IMR-90 (cell line): Measurements from ENCODE around the gene MXD4. TPM values are rescaled to one million over a fixed set of nuclear protein-coding genes. Genes with fewer than 3 reads are reported as not detected.

Source experiments
- ATAC-seq: fragments of 200-7000 bp; cut with Tn5 transposase; 2 replicates; pipeline ENCODE4 v1.9.1; 2020; ENCODE audit warnings: low read depth, mild to moderate bottlenecking, moderate library complexity
- BruUV-seq: library from RNA; stranded (reverse); fragments of 400-500 nt; replicated peaks from 2 replicates; lab custom pipeline; 2021; lab: Mats Ljungman, UMichigan
- CTCF ChIA-PET: fragments of 300-600 bp; formaldehyde crosslinking; extraction: SDS; loops from one replicate; lab custom pipeline; 2021; ENCODE audit warnings: antibody characterized with exemption; lab: Yijun Ruan, JAX
- POLR2A ChIA-PET: fragments of 300-600 bp; sonication (Branson Sonifier 250); formaldehyde crosslinking; loops from one replicate; lab custom pipeline; 2022; ENCODE audit warnings: antibody characterized with exemption; ENCODE audit not compliant: unreplicated experiment; lab: Charles Lee
- DNase-seq: peaks from one replicate; pipeline ENCODE4 v3.0.0; 2013
- H2AFZ ChIP-seq: replicated peaks from 2 replicates; pipeline ENCODE3; 2013; ENCODE audit warnings: low read length, mild to moderate bottlenecking; ENCODE audit not compliant: poor library complexity
- H2AK5ac ChIP-seq: 2 replicates; pipeline ENCODE4 v1.6.1; 2013; ENCODE audit warnings: low read depth, low read length, inconsistent platforms
- H2AK9ac ChIP-seq: replicated peaks from 2 replicates; pipeline ENCODE3; 2013; ENCODE audit warnings: mild to moderate bottlenecking, low read depth, low read length, moderate library complexity; ENCODE audit not compliant: poor library complexity
- H2BK120ac ChIP-seq: 2 replicates; pipeline ENCODE4 v1.6.1; 2013; ENCODE audit warnings: low read depth, low read length, inconsistent platforms
- H2BK15ac ChIP-seq: 3 replicates; pipeline ENCODE4 v1.6.1; 2013; ENCODE audit warnings: low read depth, low read length, inconsistent platforms
- H2BK20ac ChIP-seq: 2 replicates; pipeline ENCODE4 v1.6.1; 2013; ENCODE audit warnings: low read depth, mild to moderate bottlenecking, inconsistent platforms, low read length, moderate library complexity
- H2BK5ac ChIP-seq: 2 replicates; pipeline ENCODE4 v1.6.1; 2013; ENCODE audit warnings: mild to moderate bottlenecking, low read depth, low read length, inconsistent platforms; ENCODE audit not compliant: poor library complexity, severe bottlenecking
- H3K14ac ChIP-seq: replicated peaks from 2 replicates; pipeline ENCODE4 v1.6.1; 2013; ENCODE audit warnings: low read depth, low read length, inconsistent platforms
- H3K18ac ChIP-seq: 2 replicates; pipeline ENCODE4 v1.6.1; 2013; ENCODE audit warnings: low read depth, low read length, control low read depth
- H3K23ac ChIP-seq: 2 replicates; pipeline ENCODE4 v1.6.1; 2013; ENCODE audit warnings: low read depth, low read length, inconsistent platforms
- H3K27ac ChIP-seq: 2 replicates; pipeline ENCODE4 v1.5.1; 2013; ENCODE audit warnings: mild to moderate bottlenecking, control low read depth, low read length; ENCODE audit not compliant: insufficient read depth
- H3K27me3 ChIP-seq: 2 replicates; pipeline ENCODE4 v1.6.1; 2013; ENCODE audit warnings: low read length; ENCODE audit not compliant: control insufficient read depth, insufficient read depth
- H3K36me3 ChIP-seq: 2 replicates; pipeline ENCODE4 v1.6.1; 2013; ENCODE audit warnings: low read length, mixed read lengths; ENCODE audit not compliant: control insufficient read depth, insufficient read depth
- H3K4ac ChIP-seq: 2 replicates; pipeline ENCODE4 v1.6.1; 2013; ENCODE audit warnings: low read depth, low read length, inconsistent platforms
- H3K4me1 ChIP-seq: 2 replicates; pipeline ENCODE4 v1.6.1; 2013; ENCODE audit warnings: low read length, mixed read lengths; ENCODE audit not compliant: control insufficient read depth, insufficient read depth
- H3K4me2 ChIP-seq: 2 replicates; pipeline ENCODE4 v1.6.1; 2013; ENCODE audit warnings: low read depth, mild to moderate bottlenecking, control low read depth, low read length, moderate library complexity
- H3K4me3 ChIP-seq: 2 replicates; pipeline ENCODE4 v1.5.1; 2013; ENCODE audit warnings: low read depth, mild to moderate bottlenecking, control low read depth, low read length, moderate library complexity; ENCODE audit not compliant: insufficient read depth
- H3K56ac ChIP-seq: 2 replicates; pipeline ENCODE4 v1.6.1; 2013; ENCODE audit warnings: low read length, inconsistent platforms; ENCODE audit not compliant: insufficient read depth; ENCODE audit errors: extremely low read depth
- H3K79me1 ChIP-seq, 2 experiments: 2 replicates each; pipeline ENCODE4 v1.6.1; 2013; ENCODE audit warnings: low read length in 2 of 2, inconsistent platforms in 1 of 2, low read depth in 1 of 2
- H3K9ac ChIP-seq: 2 replicates; pipeline ENCODE4 v1.6.1; 2013; ENCODE audit warnings: low read depth, low read length, control low read depth
- H3K9me1 ChIP-seq: 2 replicates; pipeline ENCODE4 v1.6.1; 2013; ENCODE audit warnings: low read length, inconsistent platforms; ENCODE audit not compliant: insufficient read depth
- H3K9me3 ChIP-seq: 2 replicates; pipeline ENCODE4 v1.6.1; 2013; ENCODE audit warnings: low read length; ENCODE audit not compliant: control insufficient read depth, insufficient read depth
- H4K20me1 ChIP-seq: 2 replicates; pipeline ENCODE4 v1.6.1; 2013; ENCODE audit warnings: low read length, inconsistent platforms; ENCODE audit not compliant: insufficient read depth
- H4K5ac ChIP-seq: 2 replicates; pipeline ENCODE4 v1.6.1; 2013; ENCODE audit warnings: mild to moderate bottlenecking, low read depth, low read length, control low read depth
- H4K8ac ChIP-seq, 2 experiments: 2 replicates each; pipeline ENCODE4 v1.6.1; 2013; ENCODE audit warnings: low read depth in 2 of 2, low read length in 2 of 2, control low read depth in 1 of 2, inconsistent platforms in 1 of 2
- H4K91ac ChIP-seq: 2 replicates; pipeline ENCODE4 v1.6.1; 2013; ENCODE audit warnings: low read depth, low read length, inconsistent platforms; ENCODE audit not compliant: insufficient read depth
- CEBPB ChIP-seq: IDR thresholded peaks from 2 replicates; pipeline ENCODE4 v1.6.1; 2012; ENCODE audit warnings: low read depth, low read length, improper control_type of control experiment
- CHD1 ChIP-seq: IDR thresholded peaks from 2 replicates; pipeline ENCODE4 v1.6.1; 2012; ENCODE audit warnings: low read depth, low read length, improper control_type of control experiment
- FOS ChIP-seq: fragments of 150-350 bp; IDR thresholded peaks from 2 replicates; pipeline ENCODE4 v1.6.1; 2016; ENCODE audit warnings: low read depth, low read length
- MAFK ChIP-seq: IDR thresholded peaks from 2 replicates; pipeline ENCODE4 v1.6.1; 2012; ENCODE audit warnings: low read depth, low read length, improper control_type of control experiment
- MAZ ChIP-seq: IDR thresholded peaks from 2 replicates; pipeline ENCODE4 v1.6.1; 2012; ENCODE audit warnings: low read depth, mild to moderate bottlenecking, low read length, improper control_type of control experiment, moderate library complexity, borderline replicate concordance
- NFE2L2 ChIP-seq: fragments of 150-350 bp; IDR thresholded peaks from 2 replicates; pipeline ENCODE4 v1.6.1; 2016; ENCODE audit warnings: low read depth, mild to moderate bottlenecking, low read length
- RAD21 ChIP-seq: IDR thresholded peaks from 2 replicates; pipeline ENCODE4 v1.6.1; 2012; ENCODE audit warnings: low read length, improper control_type of control experiment
- RCOR1 ChIP-seq: IDR thresholded peaks from 2 replicates; pipeline ENCODE4 v1.6.1; 2012; ENCODE audit warnings: mild to moderate bottlenecking, low read length, improper control_type of control experiment; ENCODE audit not compliant: insufficient replicate concordance
- RFX5 ChIP-seq: IDR thresholded peaks from 2 replicates; pipeline ENCODE4 v1.8.0; 2012; ENCODE audit warnings: low read depth, mild to moderate bottlenecking, low read length, moderate library complexity
- WGBS, 2 experiments: methylation state at CpG; one replicate each; pipeline versions ENCODE4 v1.1.5 to v1.1.7; 2013; ENCODE audit warnings: missing lambda C conversion rate in 2 of 2; ENCODE audit not compliant: insufficient read length in 1 of 2; ENCODE audit errors: extremely low coverage in 2 of 2; 5-methylcytosine and 5-hydroxymethylcytosine counted together
- dilution Hi-C: fragments of 300-500 bp; cut with HindIII; formaldehyde crosslinking; loops from one replicate; pipeline ENCODE4 v1.14.3; 2018; ENCODE audit warnings: low sequenced_read_pairs; ENCODE audit not compliant: unreplicated experiment
- in situ Hi-C: fragments of 300-500 bp; cut with MboI; formaldehyde crosslinking; loops from 3 replicates; pipeline ENCODE4 v1.14.3; 2019; ENCODE audit warnings: low sequenced_read_pairs, inconsistent platforms, mixed read lengths
- intact Hi-C: fragments of 100-400 bp; cut with micrococcal nuclease; formaldehyde crosslinking; loops from 2 replicates; pipeline ENCODE4 v1.10.0; 2022
- polyA plus RNA-seq, 3 experiments: library from polyadenylated mRNA; depleted of rRNA; stranded (reverse); fragments of >200 nt; gene quantifications; 2 replicates each; pipeline ENCODE4 v1.2.3, GENCODE V29; 2012; ENCODE audit warnings: low replicate concordance in 1 of 3
- total RNA-seq: library from RNA; depleted of rRNA; stranded (reverse); fragments of >200 nt; gene quantifications from 2 replicates; pipeline ENCODE4 v1.2.3, GENCODE V29; 2012
- TF ChIP-seq, protein P1 (sequence below): fragments of 150-350 bp; IDR thresholded peaks from 2 replicates; pipeline ENCODE4 v1.6.1; 2016; ENCODE audit warnings: low read depth, mild to moderate bottlenecking, low read length, moderate library complexity, borderline replicate concordance
- TF ChIP-seq, protein P2 (sequence below): fragments of 150-350 bp; IDR thresholded peaks from 2 replicates; pipeline ENCODE4 v1.6.1; 2017; ENCODE audit warnings: mild to moderate bottlenecking, antibody characterized with exemption, low read length, low read depth

MXD4 gene
- total and polyA plus RNA-seq, 2 of the 4 experiments (the other 2 are of a cell fraction), result 22.8 to 54.4 TPM

DNA sequence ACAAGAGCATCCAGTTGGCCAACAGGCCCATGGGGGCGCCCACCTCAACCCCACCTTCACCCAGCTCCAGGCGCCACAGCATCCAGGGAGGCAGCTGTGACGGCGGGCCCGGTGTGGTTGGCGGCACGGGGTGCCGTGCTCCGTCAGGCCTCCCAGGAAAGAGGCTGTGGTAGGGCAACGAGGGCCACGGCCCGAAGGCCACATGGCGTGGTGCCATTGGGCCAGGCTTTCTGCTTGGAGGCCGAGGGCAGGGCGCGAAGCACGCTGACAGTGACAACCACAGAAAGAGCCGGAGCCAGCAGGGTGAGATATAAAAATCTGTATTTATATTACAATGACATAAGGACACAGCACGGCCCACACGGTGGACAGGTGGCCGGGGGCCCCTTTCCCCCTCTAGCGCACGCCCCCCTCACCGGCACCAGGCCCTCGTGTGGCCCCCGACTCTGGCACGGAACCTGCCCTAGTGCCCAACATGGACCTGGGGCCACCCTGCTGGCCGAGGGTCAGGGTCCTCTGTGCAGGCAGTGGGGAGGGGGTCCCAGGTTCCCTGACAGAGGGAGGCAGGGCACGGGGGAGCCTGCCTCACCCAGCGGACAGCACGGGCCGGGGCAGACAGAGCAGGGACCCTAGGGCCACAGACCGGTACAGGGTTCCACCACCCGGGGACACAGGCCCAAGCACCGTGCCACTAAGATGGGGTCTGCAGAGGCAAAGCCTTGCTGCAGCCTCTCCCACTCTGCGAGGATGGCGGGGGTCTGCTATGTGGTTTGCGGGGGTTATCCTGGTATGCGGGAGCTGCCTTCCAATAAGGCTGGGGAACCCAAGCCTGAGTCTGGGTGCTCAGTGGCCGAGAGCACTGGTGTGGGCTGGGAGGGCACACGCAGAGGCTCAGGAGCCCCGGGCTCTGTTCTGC is 14.5 kb downstream of the MXD4 start (continued):
- TF ChIP-seq FOS (no peak), CHD1 (no peak)

DNA sequence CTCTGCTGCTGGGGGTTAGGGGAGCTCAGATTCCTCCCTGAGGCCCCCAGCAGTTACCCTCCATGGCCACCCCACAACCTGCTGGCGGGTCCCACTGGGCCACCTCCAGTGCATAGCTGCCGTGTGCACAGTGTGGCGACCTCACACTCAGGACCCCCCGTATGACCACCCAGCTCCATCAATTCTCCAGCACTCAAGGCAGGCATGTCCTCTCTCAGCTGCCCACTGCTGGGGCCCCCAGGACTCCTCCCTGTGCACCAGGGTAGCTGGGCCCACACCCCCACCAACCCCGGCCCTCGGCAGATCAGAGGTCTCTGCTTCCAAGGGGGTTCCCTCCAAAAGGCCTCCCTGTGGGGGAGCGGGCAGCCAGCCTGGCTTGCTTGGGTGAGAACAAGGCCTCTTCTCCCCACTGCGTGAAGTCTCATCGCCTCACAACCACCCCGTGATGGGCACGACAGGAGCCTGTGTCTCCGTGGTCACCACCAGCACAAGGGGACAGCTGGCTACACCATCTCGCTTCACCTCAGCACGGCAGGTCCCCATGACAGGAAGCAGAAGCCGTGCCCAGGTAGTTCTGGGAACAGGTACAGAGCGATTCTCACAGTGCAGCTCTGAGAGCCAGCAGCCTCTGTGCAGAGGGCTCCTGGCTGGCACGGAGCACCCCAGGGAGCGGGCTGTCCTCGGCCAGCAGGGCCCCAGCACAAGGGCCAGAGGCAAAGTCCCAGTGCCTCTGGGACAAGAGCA is 15.4 kb downstream of the MXD4 start:
- H2BK120ac ChIP-seq, result no peak overlapping the region
- WGBS, 2 experiments, result 89% methylated on average over 9 of the region's 19 CpGs; no CpG with 5 or more reads in 1 of the 2 experiments
- DNase-seq (no peak), ATAC-seq (no peak)
- in situ Hi-C loops, result no loop called here
- intact Hi-C loops, result no loop called here
- no TSS peak for BruUV-seq
- H3K4me1 ChIP-seq, result peaks cover 3% of the 10 kb centered on the region; the same call in 1 of the 2 replicates
- ChIA-PET POLR2A (no interaction called here), CTCF (no interaction called here)
- H3K14ac ChIP-seq, result no peak overlapping the region
- H3K9me3 ChIP-seq, result no peaks in the 10 kb centered on the region
- no peaks in the 10 kb centered on the region for H3K27me3 ChIP-seq
- H3K23ac ChIP-seq, result no peak overlapping the region
- H2AK5ac ChIP-seq, result no peak overlapping the region
- H2AFZ ChIP-seq, result no peak overlapping the region
- H3K27ac ChIP-seq, result no peak overlapping the region
- H4K20me1 ChIP-seq, result peaks cover 6% of the 10 kb centered on the region; the same call in 1 of the 2 replicates
- H3K4me3 ChIP-seq, result no peak overlapping the region
- H4K91ac ChIP-seq, result no peak overlapping the region
- H2BK20ac ChIP-seq, result no peak overlapping the region
- dilution Hi-C loops, result no loop called here
- H4K8ac ChIP-seq, result no peak overlapping the region
- no peak overlapping the region for H2BK5ac ChIP-seq
- H2AK9ac ChIP-seq, result no peak overlapping the region
- TF ChIP-seq RAD21 (no peak), FOS (no peak), RCOR1 (no peak), NFE2L2 (no peak), CHD1 (no peak), MAFK (no peak), CEBPB (no peak), MAZ (no peak), RFX5 (no peak)
- TF ChIP-seq, protein P1, sequence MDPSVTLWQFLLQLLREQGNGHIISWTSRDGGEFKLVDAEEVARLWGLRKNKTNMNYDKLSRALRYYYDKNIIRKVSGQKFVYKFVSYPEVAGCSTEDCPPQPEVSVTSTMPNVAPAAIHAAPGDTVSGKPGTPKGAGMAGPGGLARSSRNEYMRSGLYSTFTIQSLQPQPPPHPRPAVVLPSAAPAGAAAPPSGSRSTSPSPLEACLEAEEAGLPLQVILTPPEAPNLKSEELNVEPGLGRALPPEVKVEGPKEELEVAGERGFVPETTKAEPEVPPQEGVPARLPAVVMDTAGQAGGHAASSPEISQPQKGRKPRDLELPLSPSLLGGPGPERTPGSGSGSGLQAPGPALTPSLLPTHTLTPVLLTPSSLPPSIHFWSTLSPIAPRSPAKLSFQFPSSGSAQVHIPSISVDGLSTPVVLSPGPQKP, result no peak
- TF ChIP-seq, protein P2, sequence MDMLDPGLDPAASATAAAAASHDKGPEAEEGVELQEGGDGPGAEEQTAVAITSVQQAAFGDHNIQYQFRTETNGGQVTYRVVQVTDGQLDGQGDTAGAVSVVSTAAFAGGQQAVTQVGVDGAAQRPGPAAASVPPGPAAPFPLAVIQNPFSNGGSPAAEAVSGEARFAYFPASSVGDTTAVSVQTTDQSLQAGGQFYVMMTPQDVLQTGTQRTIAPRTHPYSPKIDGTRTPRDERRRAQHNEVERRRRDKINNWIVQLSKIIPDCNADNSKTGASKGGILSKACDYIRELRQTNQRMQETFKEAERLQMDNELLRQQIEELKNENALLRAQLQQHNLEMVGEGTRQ, result no peak
- H3K4ac ChIP-seq, result no peak overlapping the region
- no peak overlapping the region for H3K18ac ChIP-seq
- H3K36me3 ChIP-seq, result peaks cover 32% of the 10 kb centered on the region; the same call in 1 of the 2 replicates
- H2BK15ac ChIP-seq, result no peak overlapping the region
- no peak overlapping the region for H3K9ac ChIP-seq
- H4K5ac ChIP-seq, result no peak overlapping the region
- H3K9me1 ChIP-seq, result 0 out of 2 replicates have a peak, but pooled peaks cover 3% of the 10 kb centered on the region
- no peak overlapping the region for H3K4me2 ChIP-seq
- no peak overlapping the region for H3K56ac ChIP-seq
- 0 out of 4 replicates have a peak, but pooled peaks cover 0 to 1% of the 10 kb centered on the region in 2 experiments for H3K79me1 ChIP-seq
